ENCODE results near the gene THSD7B.
"Not testable (repeated sequence)": the region's sequence is repeated elsewhere in the genome, so short reads cannot be mapped to it uniquely, and the experiment has no call there.

- TF ChIP-seq POLR2AphosphoS5 (IDR thresholded peaks at IDR 0.05); EZH2 (IDR thresholded peaks at IDR 0.05; ENCODE audit: borderline replicate concordance, insufficient read depth, low read length, poor library complexity, severe bottlenecking); TAF1 (IDR thresholded peaks at IDR 0.05; ENCODE audit: low read depth): not testable (repeated sequence)
- TF ChIP-seq, protein P1, sequence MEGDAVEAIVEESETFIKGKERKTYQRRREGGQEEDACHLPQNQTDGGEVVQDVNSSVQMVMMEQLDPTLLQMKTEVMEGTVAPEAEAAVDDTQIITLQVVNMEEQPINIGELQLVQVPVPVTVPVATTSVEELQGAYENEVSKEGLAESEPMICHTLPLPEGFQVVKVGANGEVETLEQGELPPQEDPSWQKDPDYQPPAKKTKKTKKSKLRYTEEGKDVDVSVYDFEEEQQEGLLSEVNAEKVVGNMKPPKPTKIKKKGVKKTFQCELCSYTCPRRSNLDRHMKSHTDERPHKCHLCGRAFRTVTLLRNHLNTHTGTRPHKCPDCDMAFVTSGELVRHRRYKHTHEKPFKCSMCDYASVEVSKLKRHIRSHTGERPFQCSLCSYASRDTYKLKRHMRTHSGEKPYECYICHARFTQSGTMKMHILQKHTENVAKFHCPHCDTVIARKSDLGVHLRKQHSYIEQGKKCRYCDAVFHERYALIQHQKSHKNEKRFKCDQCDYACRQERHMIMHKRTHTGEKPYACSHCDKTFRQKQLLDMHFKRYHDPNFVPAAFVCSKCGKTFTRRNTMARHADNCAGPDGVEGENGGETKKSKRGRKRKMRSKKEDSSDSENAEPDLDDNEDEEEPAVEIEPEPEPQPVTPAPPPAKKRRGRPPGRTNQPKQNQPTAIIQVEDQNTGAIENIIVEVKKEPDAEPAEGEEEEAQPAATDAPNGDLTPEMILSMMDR (IDR thresholded peaks at IDR 0.05; ENCODE audit: poor library complexity, severe bottlenecking) = not testable (repeated sequence)
- TF ChIP-seq, protein P2, sequence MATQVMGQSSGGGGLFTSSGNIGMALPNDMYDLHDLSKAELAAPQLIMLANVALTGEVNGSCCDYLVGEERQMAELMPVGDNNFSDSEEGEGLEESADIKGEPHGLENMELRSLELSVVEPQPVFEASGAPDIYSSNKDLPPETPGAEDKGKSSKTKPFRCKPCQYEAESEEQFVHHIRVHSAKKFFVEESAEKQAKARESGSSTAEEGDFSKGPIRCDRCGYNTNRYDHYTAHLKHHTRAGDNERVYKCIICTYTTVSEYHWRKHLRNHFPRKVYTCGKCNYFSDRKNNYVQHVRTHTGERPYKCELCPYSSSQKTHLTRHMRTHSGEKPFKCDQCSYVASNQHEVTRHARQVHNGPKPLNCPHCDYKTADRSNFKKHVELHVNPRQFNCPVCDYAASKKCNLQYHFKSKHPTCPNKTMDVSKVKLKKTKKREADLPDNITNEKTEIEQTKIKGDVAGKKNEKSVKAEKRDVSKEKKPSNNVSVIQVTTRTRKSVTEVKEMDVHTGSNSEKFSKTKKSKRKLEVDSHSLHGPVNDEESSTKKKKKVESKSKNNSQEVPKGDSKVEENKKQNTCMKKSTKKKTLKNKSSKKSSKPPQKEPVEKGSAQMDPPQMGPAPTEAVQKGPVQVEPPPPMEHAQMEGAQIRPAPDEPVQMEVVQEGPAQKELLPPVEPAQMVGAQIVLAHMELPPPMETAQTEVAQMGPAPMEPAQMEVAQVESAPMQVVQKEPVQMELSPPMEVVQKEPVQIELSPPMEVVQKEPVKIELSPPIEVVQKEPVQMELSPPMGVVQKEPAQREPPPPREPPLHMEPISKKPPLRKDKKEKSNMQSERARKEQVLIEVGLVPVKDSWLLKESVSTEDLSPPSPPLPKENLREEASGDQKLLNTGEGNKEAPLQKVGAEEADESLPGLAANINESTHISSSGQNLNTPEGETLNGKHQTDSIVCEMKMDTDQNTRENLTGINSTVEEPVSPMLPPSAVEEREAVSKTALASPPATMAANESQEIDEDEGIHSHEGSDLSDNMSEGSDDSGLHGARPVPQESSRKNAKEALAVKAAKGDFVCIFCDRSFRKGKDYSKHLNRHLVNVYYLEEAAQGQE (IDR thresholded peaks at IDR 0.05; ENCODE audit: borderline replicate concordance) = not testable (repeated sequence)
These were observed 822.5 kb downstream of the THSD7B start for GRCh38 chr2:137587834-137588233.
